Fibroblast of villous mesenchyme (primary cell): ENCODE data around the gene PIP4K2B. TPM values are rescaled to one million over a fixed set of nuclear protein-coding genes. Genes with fewer than 3 reads are reported as not detected.
A peak's percentile ranks its signal among the peaks of the same experiment; 100 is the strongest.
"Not testable (repeated sequence)": the region's sequence is repeated elsewhere in the genome, so short reads cannot be mapped to it uniquely, and the experiment has no call there.

Source experiments
- DNase-seq: peaks from one replicate; pipeline ENCODE4 v3.0.0-alpha.2; 2010; ENCODE audit warnings: low read depth
- H3K4me3 ChIP-seq: 2 replicates; pipeline ENCODE4 v1.5.1; 2011; ENCODE audit warnings: low read depth, mild to moderate bottlenecking, low read length
- total RNA-seq: library from RNA; depleted of rRNA; stranded (reverse); fragments of >200 nt; gene quantifications from 2 replicates; pipeline ENCODE4 v1.2.3, GENCODE V29; 2012
- TF ChIP-seq, protein P1 (sequence below): IDR thresholded peaks from 2 replicates; pipeline ENCODE4 v1.5.1; 2012; ENCODE audit warnings: low read depth, mild to moderate bottlenecking, low read length; ENCODE audit not compliant: insufficient read depth

The PIP4K2B gene
- total RNA-seq, 1 donor = 68.7 TPM

DNA sequence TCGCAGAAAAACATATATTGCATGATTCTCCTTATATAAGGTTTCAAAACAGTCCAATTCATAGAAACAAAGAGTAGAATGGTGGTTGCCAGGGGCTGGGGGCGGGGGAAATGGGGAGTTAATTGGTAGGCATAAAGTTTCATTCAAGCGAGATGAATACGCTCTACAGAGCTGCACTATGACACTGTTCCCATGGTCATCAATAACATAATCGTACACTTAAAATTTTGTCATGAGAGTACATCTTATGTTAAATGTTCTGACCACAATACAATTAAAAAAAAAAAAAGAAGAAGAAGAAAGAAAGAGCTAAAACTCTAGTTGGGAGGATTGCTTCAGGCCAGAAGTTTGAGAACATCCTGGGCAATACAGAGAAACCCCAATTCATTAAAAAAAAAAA, 5.1 kb downstream of the PIP4K2B start:
- TF ChIP-seq, protein P1, sequence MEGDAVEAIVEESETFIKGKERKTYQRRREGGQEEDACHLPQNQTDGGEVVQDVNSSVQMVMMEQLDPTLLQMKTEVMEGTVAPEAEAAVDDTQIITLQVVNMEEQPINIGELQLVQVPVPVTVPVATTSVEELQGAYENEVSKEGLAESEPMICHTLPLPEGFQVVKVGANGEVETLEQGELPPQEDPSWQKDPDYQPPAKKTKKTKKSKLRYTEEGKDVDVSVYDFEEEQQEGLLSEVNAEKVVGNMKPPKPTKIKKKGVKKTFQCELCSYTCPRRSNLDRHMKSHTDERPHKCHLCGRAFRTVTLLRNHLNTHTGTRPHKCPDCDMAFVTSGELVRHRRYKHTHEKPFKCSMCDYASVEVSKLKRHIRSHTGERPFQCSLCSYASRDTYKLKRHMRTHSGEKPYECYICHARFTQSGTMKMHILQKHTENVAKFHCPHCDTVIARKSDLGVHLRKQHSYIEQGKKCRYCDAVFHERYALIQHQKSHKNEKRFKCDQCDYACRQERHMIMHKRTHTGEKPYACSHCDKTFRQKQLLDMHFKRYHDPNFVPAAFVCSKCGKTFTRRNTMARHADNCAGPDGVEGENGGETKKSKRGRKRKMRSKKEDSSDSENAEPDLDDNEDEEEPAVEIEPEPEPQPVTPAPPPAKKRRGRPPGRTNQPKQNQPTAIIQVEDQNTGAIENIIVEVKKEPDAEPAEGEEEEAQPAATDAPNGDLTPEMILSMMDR = no peak
- no peak for DNase-seq
- H3K4me3 ChIP-seq = no peak overlapping the region

DNA sequence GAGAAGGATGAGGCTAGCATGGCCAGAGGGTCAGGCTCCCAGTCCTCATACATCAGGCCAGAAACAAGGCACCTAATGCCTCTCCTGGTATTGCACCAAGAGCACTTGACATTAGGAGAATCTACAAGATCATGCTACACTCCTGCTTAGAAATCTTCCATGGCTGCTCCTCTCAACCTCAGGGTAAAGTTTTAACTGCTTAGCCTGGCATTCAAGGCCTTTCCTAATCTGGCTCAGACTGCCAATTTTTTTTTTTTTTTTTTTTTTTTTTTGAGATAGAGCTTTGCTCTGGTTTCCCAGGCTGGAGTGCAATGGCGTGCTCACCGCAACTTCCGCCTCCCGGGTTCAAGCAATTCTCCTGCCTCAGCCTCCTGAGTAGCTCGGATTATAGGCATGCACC, 8.2 kb downstream of the PIP4K2B start:
- DNase-seq = no peak
- TF ChIP-seq, protein P1 = no peak
- H3K4me3 ChIP-seq = no peak overlapping the region

DNA sequence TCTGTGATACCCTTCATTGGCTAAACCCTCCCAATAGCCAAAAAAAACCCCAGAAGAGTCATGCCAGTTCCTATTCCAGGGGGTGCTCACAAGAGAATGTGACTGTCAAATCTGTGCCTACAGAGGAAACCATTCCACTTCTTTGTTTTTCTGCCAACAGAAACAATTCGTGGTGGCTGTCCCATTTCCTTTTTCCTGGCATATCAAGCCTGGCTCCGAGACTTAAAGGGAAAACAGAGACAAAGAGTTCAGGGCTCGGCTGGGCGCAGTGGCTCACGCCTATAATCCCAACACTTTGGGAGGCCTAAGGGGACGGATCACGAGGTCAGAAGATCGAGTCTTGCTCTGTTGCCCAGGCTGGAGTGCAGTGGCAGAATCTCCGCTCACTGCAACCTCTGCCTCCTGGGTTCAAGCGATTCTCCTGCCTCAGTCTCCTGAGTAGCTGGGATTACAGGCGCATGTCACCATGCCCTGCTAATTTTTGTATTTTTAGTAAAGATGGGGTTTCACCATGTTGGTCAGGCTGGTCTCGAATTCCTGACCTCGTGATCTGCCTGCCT, 9.1 kb downstream of the PIP4K2B start:
- DNase-seq, H3K4me3 ChIP-seq: not testable (repeated sequence)

DNA sequence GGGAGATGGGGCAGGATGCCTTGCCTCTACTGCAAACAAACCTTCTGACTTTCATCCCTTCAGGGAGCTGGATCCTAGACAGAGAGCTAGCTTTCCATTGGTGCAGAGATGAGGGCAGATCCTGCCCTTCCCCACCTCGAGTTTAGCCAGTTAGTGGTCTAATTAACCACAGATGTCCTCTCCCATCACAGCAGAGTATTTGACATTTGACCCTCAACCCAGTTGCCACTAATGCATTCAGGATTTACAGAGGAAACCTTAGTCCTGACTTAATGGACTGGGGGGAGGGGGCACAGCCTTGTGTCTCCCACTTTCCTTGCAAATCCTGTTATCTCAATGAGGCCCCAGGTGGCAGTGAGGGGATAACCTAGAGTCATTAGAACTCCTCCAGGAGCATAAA, 10.2 kb downstream of the PIP4K2B start:
- TF ChIP-seq, protein P1 = no peak
- no peak overlapping the region for H3K4me3 ChIP-seq
- peak; percentile 56 for DNase-seq

DNA sequence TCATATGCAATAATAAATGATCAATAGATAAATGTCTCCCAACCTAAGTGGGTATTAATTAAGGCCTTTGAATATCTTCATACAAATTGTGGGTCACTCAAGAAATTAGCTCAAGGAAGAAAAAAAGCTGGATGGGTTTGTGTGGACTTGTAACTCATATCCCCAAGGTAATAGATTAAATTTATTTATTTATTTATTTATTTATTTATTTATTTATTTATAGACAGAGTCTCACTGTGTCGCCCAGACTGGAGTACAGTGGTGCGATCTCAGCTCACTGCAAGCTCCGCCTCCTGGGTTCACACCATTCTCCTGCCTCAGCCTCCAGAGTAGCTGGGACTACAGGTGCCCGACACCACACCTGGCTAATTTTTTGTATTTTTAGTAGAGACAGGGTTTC, 11.4 kb downstream of the PIP4K2B start:
- not testable (repeated sequence) for DNase-seq, H3K4me3 ChIP-seq

DNA sequence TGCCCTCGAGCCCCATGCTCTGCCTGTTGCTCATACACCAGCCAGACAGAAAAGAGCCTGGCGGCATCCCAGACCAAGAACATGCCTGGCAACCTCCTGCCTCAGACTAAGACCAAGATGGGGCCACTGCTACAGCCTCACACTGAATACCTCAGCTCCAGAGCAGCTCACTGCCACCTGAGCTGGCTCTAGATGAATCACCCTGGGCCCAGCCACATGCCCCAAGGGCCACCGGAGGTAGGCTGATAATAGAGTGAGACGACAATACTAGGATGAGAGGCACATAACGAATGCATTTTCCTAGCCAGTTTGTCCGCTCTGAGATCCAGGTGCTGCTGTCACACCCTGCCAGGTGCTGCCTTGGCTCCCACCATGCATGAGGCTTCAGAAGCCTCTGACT, 13.0 kb downstream of the PIP4K2B start:
- no peak overlapping the region for H3K4me3 ChIP-seq
- TF ChIP-seq, protein P1 = no peak
- DNase-seq = no peak

DNA sequence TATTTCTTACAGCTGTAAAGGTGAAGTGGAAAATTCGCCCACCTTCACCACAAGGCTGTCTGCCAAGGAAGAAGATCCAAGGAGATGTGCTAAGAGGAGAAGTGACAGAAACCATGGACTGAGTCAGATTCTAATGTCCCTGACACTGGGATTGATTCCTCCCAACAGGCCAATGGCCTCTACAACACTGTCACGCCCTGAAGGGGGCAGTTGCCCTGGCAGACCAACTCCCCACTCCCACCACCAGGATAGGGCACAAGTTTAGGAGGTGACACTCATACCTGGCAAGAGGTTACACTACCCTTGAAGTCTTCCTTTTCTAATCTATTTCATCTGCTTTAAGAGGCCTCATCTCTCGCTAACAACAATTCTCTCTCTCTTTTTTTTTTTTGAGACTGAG, 16.1 kb downstream of the PIP4K2B start:
- H3K4me3 ChIP-seq = no peak overlapping the region
- DNase-seq = no peak
- TF ChIP-seq, protein P1 = no peak

DNA sequence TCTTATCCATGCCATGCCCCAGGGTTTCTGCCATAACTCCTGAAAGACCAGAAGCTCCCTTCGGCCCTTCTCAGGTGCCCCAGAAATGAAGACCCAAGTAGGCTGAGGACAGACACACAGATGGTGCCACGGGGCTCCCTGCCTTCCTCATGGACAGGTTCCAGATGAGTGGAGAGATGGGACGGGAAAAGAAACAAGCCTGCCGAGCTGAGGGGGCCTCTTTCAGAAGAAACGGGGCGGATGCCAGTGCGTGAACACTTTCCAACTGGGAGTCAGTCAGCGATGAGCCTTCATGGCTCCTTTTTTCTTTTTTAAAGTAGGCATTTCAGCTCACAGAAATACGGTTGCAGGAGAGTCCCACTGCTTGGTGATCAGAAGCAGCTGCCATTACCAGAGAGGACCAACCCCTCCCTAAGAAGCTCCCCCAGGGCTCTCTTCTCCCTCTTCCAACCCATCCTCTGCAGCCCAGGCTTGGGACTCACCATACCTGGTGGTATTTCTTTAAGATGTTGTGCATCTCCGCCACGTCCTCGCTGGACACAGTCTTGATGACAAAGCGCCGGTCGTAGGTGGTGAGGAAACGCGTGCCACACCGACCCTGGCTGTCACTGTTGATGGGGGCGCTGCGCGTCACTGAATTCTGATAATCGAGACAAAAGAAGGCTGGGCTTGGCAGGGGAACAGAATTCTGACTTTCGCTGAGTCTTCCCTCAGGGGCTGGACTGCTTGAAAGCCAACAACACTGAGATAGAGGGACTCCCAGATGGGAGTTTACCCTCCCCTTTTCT, 19.2 kb downstream of the PIP4K2B start:
- TF ChIP-seq, protein P1 = no peak
- DNase-seq = no peak

More for the DNA sequence above, 19.2 kb downstream of the PIP4K2B start:
- H3K4me3 ChIP-seq = no peak overlapping the region
